Measurements from ENCODE around the gene G3BP2.
"Not testable (repeated sequence)": the region's sequence is repeated elsewhere in the genome, so short reads cannot be mapped to it uniquely, and the experiment has no call there.

G3BP2 gene

DNA sequence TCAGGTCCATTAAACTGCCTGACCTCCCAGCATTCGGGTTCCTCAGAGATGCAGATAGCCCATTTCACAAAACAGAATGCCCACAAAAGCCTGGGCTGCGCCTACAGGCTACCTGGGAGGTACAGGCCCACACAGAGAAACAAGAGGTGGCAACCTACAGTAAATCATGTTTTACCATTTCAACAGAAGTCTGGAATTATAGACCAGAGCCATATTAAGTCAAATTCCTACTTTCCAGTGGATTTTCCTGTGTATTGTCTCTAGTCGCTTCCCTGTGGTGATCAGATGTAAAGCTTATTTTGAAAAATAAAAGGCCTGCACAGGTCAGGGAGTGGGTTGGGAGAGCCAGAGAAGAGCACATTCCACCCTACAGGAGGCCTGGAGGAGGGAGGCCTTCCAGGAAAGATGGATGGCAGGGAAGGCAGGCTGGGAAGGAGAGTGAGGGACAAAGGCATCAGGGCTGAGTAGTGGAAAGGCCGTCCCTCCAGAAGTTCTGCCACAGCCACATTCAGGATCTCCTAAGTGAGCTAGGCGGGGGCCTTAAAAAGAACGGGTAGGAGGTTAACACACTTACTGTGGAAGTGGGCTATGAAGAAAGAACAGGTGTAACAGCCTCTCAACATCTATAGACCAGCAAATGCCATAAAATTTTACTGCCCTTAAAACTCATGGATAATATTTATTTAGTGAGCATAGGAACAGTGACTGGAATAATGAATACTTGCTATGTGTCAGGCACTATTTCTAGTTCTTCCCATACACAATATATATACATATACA is 32.2 kb upstream of the G3BP2 start:
- Histone ChIP-seq H3K9me3 (ENCODE audit: control insufficient read depth in 2 of 2, low read length in 2 of 2) (no peaks in the 10 kb centered on the region), H3K9ac (ENCODE audit: low read depth in 1 of 2, low read length in 2 of 2) (no peak overlapping the region), H3K4me1 (ENCODE audit: control insufficient read depth in 2 of 2, insufficient read depth in 2 of 2, low read length in 2 of 2) (peaks cover 8 to 21% of the 10 kb centered on the region in 2 donors), H3K4me3 (ENCODE audit: low read length in 2 of 2) (no peak overlapping the region), H3K27ac (ENCODE audit: low read depth in 2 of 2, low read length in 2 of 2) (peak overlapping the region in 1 of 2 donors; percentile 15), H3K27me3 (ENCODE audit: control insufficient read depth in 2 of 2, insufficient read depth in 2 of 2, low read length in 2 of 2) (no peaks in the 10 kb centered on the region), H3K36me3 (ENCODE audit: control insufficient read depth in 2 of 2, insufficient read depth in 2 of 2, low read length in 2 of 2) (no peaks in the 10 kb centered on the region)

DNA sequence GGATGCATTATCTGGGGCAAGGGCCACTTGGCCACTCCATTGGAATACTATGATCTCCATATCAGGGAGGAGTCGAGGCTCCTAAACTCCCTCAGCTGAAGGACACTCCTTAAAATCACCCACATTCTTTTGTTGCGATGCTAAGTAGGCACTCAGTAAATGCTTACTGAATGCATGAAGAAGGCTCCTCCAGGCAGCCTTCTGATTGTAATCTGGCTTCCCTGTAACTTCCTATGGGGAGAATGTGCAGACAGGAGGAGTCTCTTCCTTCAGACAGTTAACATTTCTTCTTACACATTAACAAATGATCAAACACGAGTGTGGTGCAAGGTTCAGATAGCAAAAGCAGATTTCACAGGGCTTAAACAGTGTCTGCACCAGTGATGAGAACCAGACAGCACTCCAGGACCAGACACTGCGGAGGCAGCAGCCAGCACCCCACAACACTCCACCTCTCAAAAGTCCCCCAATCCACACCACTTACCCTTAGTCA is 29.8 kb upstream of the G3BP2 start:
- Histone ChIP-seq H3K36me3 (ENCODE audit: control insufficient read depth in 2 of 2, insufficient read depth in 2 of 2, low read length in 2 of 2) (no peaks in the 10 kb centered on the region), H3K4me3 (ENCODE audit: low read length in 2 of 2) (peak overlapping the region in 1 of 2 donors; percentile 26), H3K4me1 (ENCODE audit: control insufficient read depth in 2 of 2, insufficient read depth in 2 of 2, low read length in 2 of 2) (peaks cover 11 to 18% of the 10 kb centered on the region in 2 donors), H3K9ac (ENCODE audit: low read depth in 1 of 2, low read length in 2 of 2) (peak overlapping the region in 1 of 2 donors; percentile 36), H3K27me3 (ENCODE audit: control insufficient read depth in 2 of 2, insufficient read depth in 2 of 2, low read length in 2 of 2) (no peaks in the 10 kb centered on the region), H3K27ac (ENCODE audit: low read depth in 2 of 2, low read length in 2 of 2) (peak overlapping the region; percentile 28 to 58), H3K9me3 (ENCODE audit: control insufficient read depth in 2 of 2, low read length in 2 of 2) (no peaks in the 10 kb centered on the region)

DNA sequence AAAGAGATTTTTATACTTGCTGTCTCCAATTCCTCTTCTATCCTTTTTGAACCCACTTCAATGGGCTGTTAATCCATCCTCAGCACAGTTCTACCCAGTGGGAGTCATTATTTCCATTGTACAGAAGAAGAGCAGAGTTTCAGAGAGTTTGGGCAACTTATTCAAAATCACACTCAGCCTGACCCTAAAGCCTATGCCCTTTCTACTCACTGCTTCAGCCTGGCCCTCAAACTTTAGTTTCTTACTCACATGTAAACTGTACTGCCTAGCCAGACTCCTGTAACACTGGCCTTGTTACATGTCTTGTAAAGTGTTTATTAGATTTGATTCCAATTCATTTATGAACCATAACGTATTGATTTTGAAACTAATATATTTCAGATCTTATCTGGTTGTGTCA is 26.1 kb upstream of the G3BP2 start:
- no peak overlapping the region for H3K27ac ChIP-seq (ENCODE audit: low read depth in 2 of 2, low read length in 2 of 2)
- peak overlapping the region in 1 of 2 donors; percentile 3 for H3K9ac ChIP-seq (ENCODE audit: low read depth in 1 of 2, low read length in 2 of 2)

DNA sequence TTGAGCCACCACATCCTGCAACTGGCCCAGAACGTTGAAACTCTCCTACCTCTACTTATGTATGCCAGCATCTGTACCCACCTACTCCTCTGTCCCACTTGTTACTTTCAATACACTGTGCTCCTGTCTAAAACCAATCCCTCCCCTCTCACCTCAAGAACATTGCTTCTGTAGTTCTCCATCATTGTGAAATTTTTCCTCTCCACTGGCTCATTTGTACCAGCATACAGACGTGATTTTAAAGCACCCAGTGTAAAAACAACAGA is 25.7 kb upstream of the G3BP2 start:
- Histone ChIP-seq H3K4me1 (ENCODE audit: control insufficient read depth in 2 of 2, insufficient read depth in 2 of 2, low read length in 2 of 2) (peaks cover 20 to 28% of the 10 kb centered on the region in 2 donors), H3K27me3 (ENCODE audit: control insufficient read depth in 2 of 2, insufficient read depth in 2 of 2, low read length in 2 of 2) (no peaks in the 10 kb centered on the region), H3K9ac (ENCODE audit: low read depth in 1 of 2, low read length in 2 of 2) (peak overlapping the region in 1 of 2 donors; percentile 3), H3K9me3 (ENCODE audit: control insufficient read depth in 2 of 2, low read length in 2 of 2) (no peaks in the 10 kb centered on the region), H3K4me3 (ENCODE audit: low read length in 2 of 2) (no peak overlapping the region), H3K27ac (ENCODE audit: low read depth in 2 of 2, low read length in 2 of 2) (no peak overlapping the region), H3K36me3 (ENCODE audit: control insufficient read depth in 2 of 2, insufficient read depth in 2 of 2, low read length in 2 of 2) (no peaks in the 10 kb centered on the region)

More for the DNA sequence above, 26.1 kb upstream of the G3BP2 start:
- H3K27me3 ChIP-seq (ENCODE audit: control insufficient read depth in 2 of 2, insufficient read depth in 2 of 2, low read length in 2 of 2): no peaks in the 10 kb centered on the region
- H3K36me3 ChIP-seq (ENCODE audit: control insufficient read depth in 2 of 2, insufficient read depth in 2 of 2, low read length in 2 of 2): no peaks in the 10 kb centered on the region
- H3K4me3 ChIP-seq (ENCODE audit: low read length in 2 of 2): no peak overlapping the region
- H3K9me3 ChIP-seq (ENCODE audit: control insufficient read depth in 2 of 2, low read length in 2 of 2): no peaks in the 10 kb centered on the region
- H3K4me1 ChIP-seq (ENCODE audit: control insufficient read depth in 2 of 2, insufficient read depth in 2 of 2, low read length in 2 of 2): peaks cover 20 to 28% of the 10 kb centered on the region in 2 donors

GRCh38 chr4:75698162-75698962 is 25.2 kb upstream of the G3BP2 start:
- H3K9me3 ChIP-seq (ENCODE audit: control insufficient read depth in 2 of 2, low read length in 2 of 2): no peaks in the 10 kb centered on the region
- H3K36me3 ChIP-seq (ENCODE audit: control insufficient read depth in 2 of 2, insufficient read depth in 2 of 2, low read length in 2 of 2): no peaks in the 10 kb centered on the region
- H3K27ac ChIP-seq (ENCODE audit: low read depth in 2 of 2, low read length in 2 of 2): peak overlapping the region in 1 of 2 donors; percentile 61
- peaks cover 16 to 25% of the 10 kb centered on the region in 2 donors for H3K4me1 ChIP-seq (ENCODE audit: control insufficient read depth in 2 of 2, insufficient read depth in 2 of 2, low read length in 2 of 2)
- no peak overlapping the region for H3K4me3 ChIP-seq (ENCODE audit: low read length in 2 of 2)
- no peaks in the 10 kb centered on the region for H3K27me3 ChIP-seq (ENCODE audit: control insufficient read depth in 2 of 2, insufficient read depth in 2 of 2, low read length in 2 of 2)
- H3K9ac ChIP-seq (ENCODE audit: low read depth in 1 of 2, low read length in 2 of 2): peak overlapping the region in 1 of 2 donors; percentile 24

- Histone ChIP-seq H3K36me3 (ENCODE audit: control insufficient read depth in 2 of 2, insufficient read depth in 2 of 2, low read length in 2 of 2) (no peaks in the 10 kb centered on the region), H3K27me3 (ENCODE audit: control insufficient read depth in 2 of 2, insufficient read depth in 2 of 2, low read length in 2 of 2) (no peaks in the 10 kb centered on the region), H3K27ac (ENCODE audit: low read depth in 2 of 2, low read length in 2 of 2) (peak overlapping the region; percentile 71 to 74), H3K9me3 (ENCODE audit: control insufficient read depth in 2 of 2, low read length in 2 of 2) (no peaks in the 10 kb centered on the region), H3K4me1 (ENCODE audit: control insufficient read depth in 2 of 2, insufficient read depth in 2 of 2, low read length in 2 of 2) (peaks cover 11 to 14% of the 10 kb centered on the region in 2 donors), H3K4me3 (ENCODE audit: low read length in 2 of 2) (no peak overlapping the region), H3K9ac (ENCODE audit: low read depth in 1 of 2, low read length in 2 of 2) (no peak overlapping the region)
These were observed 23.4 kb upstream of the G3BP2 start for GRCh38 chr4:75696581-75696980.

- H3K36me3 ChIP-seq (ENCODE audit: control insufficient read depth in 2 of 2, insufficient read depth in 2 of 2, low read length in 2 of 2): no peaks in the 10 kb centered on the region
- no peaks in the 10 kb centered on the region for H3K9me3 ChIP-seq (ENCODE audit: control insufficient read depth in 2 of 2, low read length in 2 of 2)
- H3K27ac ChIP-seq (ENCODE audit: low read depth in 2 of 2, low read length in 2 of 2): peak overlapping the region; percentile 71 to 74
- H3K4me1 ChIP-seq (ENCODE audit: control insufficient read depth in 2 of 2, insufficient read depth in 2 of 2, low read length in 2 of 2): peaks cover 11 to 14% of the 10 kb centered on the region in 2 donors
- no peaks in the 10 kb centered on the region for H3K27me3 ChIP-seq (ENCODE audit: control insufficient read depth in 2 of 2, insufficient read depth in 2 of 2, low read length in 2 of 2)
- H3K9ac ChIP-seq (ENCODE audit: low read depth in 1 of 2, low read length in 2 of 2): no peak overlapping the region
- no peak overlapping the region for H3K4me3 ChIP-seq (ENCODE audit: low read length in 2 of 2)
These were observed 22.9 kb upstream of the G3BP2 start for GRCh38 chr4:75696071-75696470.

GRCh38 chr4:75692066-75692465 is 18.9 kb upstream of the G3BP2 start:
- H3K27me3 ChIP-seq (ENCODE audit: control insufficient read depth in 2 of 2, insufficient read depth in 2 of 2, low read length in 2 of 2); H3K4me3 ChIP-seq (ENCODE audit: low read length in 2 of 2); H3K27ac ChIP-seq (ENCODE audit: low read depth in 2 of 2, low read length in 2 of 2); H3K9ac ChIP-seq (ENCODE audit: low read depth in 1 of 2, low read length in 2 of 2); H3K9me3 ChIP-seq (ENCODE audit: control insufficient read depth in 2 of 2, low read length in 2 of 2); H3K36me3 ChIP-seq (ENCODE audit: control insufficient read depth in 2 of 2, insufficient read depth in 2 of 2, low read length in 2 of 2): not testable (repeated sequence)
- peaks cover 8 to 14% of the 10 kb centered on the region in 2 donors for H3K4me1 ChIP-seq (ENCODE audit: control insufficient read depth in 2 of 2, insufficient read depth in 2 of 2, low read length in 2 of 2)

GRCh38 chr4:75687125-75687524 is 13.9 kb upstream of the G3BP2 start:
- H3K27ac ChIP-seq (ENCODE audit: low read depth in 2 of 2, low read length in 2 of 2); H3K27me3 ChIP-seq (ENCODE audit: control insufficient read depth in 2 of 2, insufficient read depth in 2 of 2, low read length in 2 of 2); H3K9me3 ChIP-seq (ENCODE audit: control insufficient read depth in 2 of 2, low read length in 2 of 2); H3K4me1 ChIP-seq (ENCODE audit: control insufficient read depth in 2 of 2, insufficient read depth in 2 of 2, low read length in 2 of 2); H3K36me3 ChIP-seq (ENCODE audit: control insufficient read depth in 2 of 2, insufficient read depth in 2 of 2, low read length in 2 of 2); H3K9ac ChIP-seq (ENCODE audit: low read depth in 1 of 2, low read length in 2 of 2); H3K4me3 ChIP-seq (ENCODE audit: low read length in 2 of 2): not testable (repeated sequence)

DNA sequence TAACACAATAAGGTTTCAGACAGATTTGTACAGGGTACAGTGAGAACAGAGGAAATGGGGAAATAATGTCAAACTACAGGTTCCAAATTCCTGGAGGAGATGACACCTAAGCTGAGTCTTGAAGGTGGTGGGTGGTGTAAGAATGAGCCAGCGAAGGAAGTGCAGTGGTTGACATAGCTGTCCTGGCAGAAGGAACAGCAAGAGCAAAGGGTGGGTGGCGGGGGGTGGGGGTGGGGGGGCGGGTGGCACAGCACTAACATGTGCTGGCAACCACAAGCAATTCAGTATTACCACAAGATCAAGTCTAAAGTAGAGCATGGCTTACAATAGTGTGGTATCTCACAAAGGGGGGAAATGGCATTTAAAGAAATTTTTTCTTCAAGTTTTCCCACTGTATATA is 13.1 kb upstream of the G3BP2 start:
- no peak overlapping the region for H3K4me3 ChIP-seq (ENCODE audit: low read length in 2 of 2)
- no peaks in the 10 kb centered on the region for H3K9me3 ChIP-seq (ENCODE audit: control insufficient read depth in 2 of 2, low read length in 2 of 2)
- no peaks in the 10 kb centered on the region for H3K27me3 ChIP-seq (ENCODE audit: control insufficient read depth in 2 of 2, insufficient read depth in 2 of 2, low read length in 2 of 2)
- peaks cover 0 to 3% of the 10 kb centered on the region in 2 donors for H3K4me1 ChIP-seq (ENCODE audit: control insufficient read depth in 2 of 2, insufficient read depth in 2 of 2, low read length in 2 of 2)
- H3K9ac ChIP-seq (ENCODE audit: low read depth in 1 of 2, low read length in 2 of 2): no peak overlapping the region
- no peak overlapping the region for H3K27ac ChIP-seq (ENCODE audit: low read depth in 2 of 2, low read length in 2 of 2)
- H3K36me3 ChIP-seq (ENCODE audit: control insufficient read depth in 2 of 2, insufficient read depth in 2 of 2, low read length in 2 of 2): no peaks in the 10 kb centered on the region
